GM12891 (cell line): ENCODE measurements around the gene STK16.

ENCODE experiments used
- DNase-seq: peaks from one replicate; pipeline ENCODE4 v3.0.0; 2011; ENCODE audit warnings: low spot score; ENCODE audit not compliant: insufficient read length
- FAIRE-seq: peaks from 2 replicates; lab custom pipeline; 2011; peaks lifted over from hg19 to GRCh38; lab: Jason Lieb, UNC
- PAX5 ChIP-seq: IDR thresholded peaks from 2 replicates; pipeline ENCODE4 v1.6.1; 2011; ENCODE audit warnings: low read length, moderate library complexity, mild to moderate bottlenecking; ENCODE audit not compliant: insufficient read depth, severe bottlenecking
- POLR2A ChIP-seq: IDR thresholded peaks from 2 replicates; pipeline ENCODE4 v1.6.1; 2011; ENCODE audit warnings: low read depth, low read length, control low read depth
- POLR2AphosphoS5 ChIP-seq: IDR thresholded peaks from 2 replicates; pipeline ENCODE4 v1.6.1; 2011; ENCODE audit warnings: low read depth, low read length, control low read depth
- POU2F2 ChIP-seq: IDR thresholded peaks from 2 replicates; pipeline ENCODE4 v1.6.1; 2011; ENCODE audit warnings: low read depth, mild to moderate bottlenecking, control low read depth, low read length, moderate library complexity
- SPI1 ChIP-seq: IDR thresholded peaks from 2 replicates; pipeline ENCODE4 v1.6.1; 2011; ENCODE audit warnings: low read depth, low read length, control low read depth
- TAF1 ChIP-seq: IDR thresholded peaks from 2 replicates; pipeline ENCODE4 v1.6.1; 2011; ENCODE audit warnings: low read depth, low read length, control low read depth

The STK16 gene

GRCh38 chr2:219220652-219221402 is 24.5 kb upstream of the STK16 start:
- DNase-seq (no peak), FAIRE-seq (no peak)
- TF ChIP-seq PAX5 (no peak), SPI1 (no peak), POLR2AphosphoS5 (no peak), TAF1 (no peak), POU2F2 (no peak), POLR2A (no peak)

- no peak for DNase-seq
- no peak for TF ChIP-seq POU2F2
- no peak for TF ChIP-seq TAF1
- TF ChIP-seq PAX5, result no peak
- no peak for TF ChIP-seq POLR2AphosphoS5
- TF ChIP-seq POLR2A, result no peak
- TF ChIP-seq SPI1, result no peak
- no peak for FAIRE-seq
Measured at GRCh38 chr2:219221957-219222518, 23.2 kb upstream of the STK16 start.

- FAIRE-seq (no peak), DNase-seq (no peak)
- TF ChIP-seq POLR2AphosphoS5, result no peak
- no peak for TF ChIP-seq POLR2A
- TF ChIP-seq PAX5, result no peak
- no peak for TF ChIP-seq TAF1
- no peak for TF ChIP-seq POU2F2
- TF ChIP-seq SPI1, result no peak
Measured at GRCh38 chr2:219223831-219224610, 21.3 kb upstream of the STK16 start.

GRCh38 chr2:219225350-219225749 is 19.9 kb upstream of the STK16 start:
- TF ChIP-seq PAX5 (no peak), POU2F2 (no peak)

GRCh38 chr2:219228041-219228910 is 17.0 kb upstream of the STK16 start:
- FAIRE-seq (peak; percentile 48), DNase-seq (no peak)
- no peak for TF ChIP-seq POLR2A
- 0 out of 2 replicates have a peak, but pooled peaks have one; percentile 28 for TF ChIP-seq SPI1

More at GRCh38 chr2:219225350-219225749, 19.9 kb upstream of the STK16 start:
- no peak for FAIRE-seq
- no peak for DNase-seq

GRCh38 chr2:219228911-219229304 is 16.4 kb upstream of the STK16 start:
- DNase-seq (no peak), FAIRE-seq (no peak)
- TF ChIP-seq SPI1 (no peak), POLR2AphosphoS5 (no peak), POLR2A (no peak), TAF1 (no peak), POU2F2 (no peak), PAX5 (no peak)

- TF ChIP-seq SPI1 (no peak), POU2F2 (peak; percentile 62; the same call in 1 of the 2 replicates), PAX5 (no peak), POLR2AphosphoS5 (peak; percentile 89), TAF1 (peak; percentile 83), POLR2A (peak; percentile 84)
- peak; percentile 99 for DNase-seq
- FAIRE-seq, result peak; percentile 99
Measured at GRCh38 chr2:219229305-219230058, 15.8 kb upstream of the STK16 start, which contains the start of the genes ANKZF1 and ATG9A. Gene ANKZF1, plus strand, starts transcription at chr2:219229806. Its CDS starts 452 bp downstream, at chr2:219230258. Gene ATG9A, minus strand, starts transcription at chr2:219229636. Its CDS starts 1,612 bp downstream, at chr2:219228024.

- FAIRE-seq, result no peak
- no peak for DNase-seq
- TF ChIP-seq POLR2A (no peak), TAF1 (no peak), SPI1 (no peak), POLR2AphosphoS5 (no peak), PAX5 (no peak)
Measured at GRCh38 chr2:219230059-219230540, 15.2 kb upstream of the STK16 start.
